Left cardiac atrium (tissue), 4 donors: Measurements from ENCODE around the gene ZNF747. TPM values are rescaled to one million over a fixed set of nuclear protein-coding genes. Genes with fewer than 3 reads are reported as not detected.
"Not testable (repeated sequence)": the region's sequence is repeated elsewhere in the genome, so short reads cannot be mapped to it uniquely, and the experiment has no call there.

Source experiments
- ATAC-seq, 2 donors: fragments of 200-7000 bp; cut with Tn5 transposase; one replicate each; pipeline ENCODE4 v1.9.1; 2020; ENCODE audit warnings: mild to moderate bottlenecking in 2 of 2, moderate library complexity in 2 of 2
- DNase-seq: peaks from one replicate; pipeline ENCODE4 v3.0.0-alpha.2; 2020
- intact Hi-C, 2 donors: fragments of 100-400 bp; cut with DNase I; formaldehyde crosslinking; loops; one replicate each; pipeline versions ENCODE4 v1.14.1 to v1.15.1; 2022 to 2023
- total RNA-seq, 2 donors: library from RNA; stranded (reverse); fragmentation: NEBNext Ultra II Directional; extraction: Animal tissue kit (Norgen Biotek cat#: 25700); gene quantifications; one replicate each; pipeline ENCODE4 v1.2.1, GENCODE V29; 2021
- donor health status: DM: no; HTN: yes; CAD: no.
- donor health status: DM: no; HTN: yes; CAD: no; lungs with severe emphysema.
- donor health status: DM: yes; HTN: yes; CAD: no.
- donor health status: Dilated cardiomyopathy.

Gene ZNF747
- total RNA-seq, 2 donors from 2014 or later: 8.0 to 8.2 TPM

DNA sequence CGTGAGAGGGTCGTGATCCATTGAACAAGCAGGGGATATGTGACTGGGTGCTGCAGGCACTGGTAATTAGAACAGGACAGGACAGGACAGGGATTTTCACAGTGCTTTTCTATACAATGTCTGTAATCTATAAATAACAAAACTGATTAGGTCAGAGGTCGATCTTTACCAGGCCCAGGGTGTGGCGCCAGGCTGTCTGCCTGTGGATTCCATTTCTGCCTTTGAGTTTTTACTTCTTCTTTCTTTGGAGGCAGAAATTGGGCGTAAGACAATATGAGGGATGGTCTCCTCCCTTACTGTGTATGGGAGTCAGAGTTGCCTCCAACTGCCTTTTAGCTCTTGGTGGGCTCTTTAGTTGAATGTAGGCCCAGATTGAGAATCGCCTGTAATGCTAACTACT, 25.0 kb upstream of the ZNF747 start:
- no peak for DNase-seq
- intact Hi-C loops: loop anchor here in 1 of 2 donors (2.0 kb wide), 1 partner anchor 25 kb away; the partner anchor contains the start of gene ZNF747
- ATAC-seq: no peak

DNA sequence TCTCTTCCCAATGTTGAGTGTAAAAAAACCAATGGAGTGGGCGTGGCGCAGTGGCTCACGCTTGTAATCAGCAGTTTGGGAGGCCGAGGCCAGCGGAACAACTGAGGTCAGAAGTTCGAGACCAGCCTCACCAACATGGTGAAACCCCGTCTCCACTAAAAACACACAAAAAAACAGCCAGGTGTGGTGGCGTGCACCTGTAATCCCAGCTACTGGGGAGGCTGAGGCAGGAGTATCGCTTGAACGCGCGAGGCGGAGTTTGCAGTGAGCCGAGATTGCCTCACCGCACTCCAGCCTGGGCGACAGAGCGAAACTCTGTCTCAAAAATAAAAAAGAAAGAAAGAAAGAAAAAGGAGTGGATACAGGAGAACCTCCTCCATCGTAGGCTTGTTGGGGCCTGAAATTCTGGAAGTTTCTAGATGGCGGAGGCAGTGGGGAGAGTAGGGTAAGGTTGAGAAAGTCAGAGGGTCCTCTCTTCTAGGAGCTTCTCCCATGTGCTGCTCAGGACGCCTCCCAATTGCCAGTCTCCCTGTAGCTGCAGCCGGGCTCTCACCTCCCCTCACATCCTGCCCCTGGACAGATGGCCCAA, 24.2 kb upstream of the ZNF747 start:
- intact Hi-C loops: loop anchor here in 1 of 2 donors (1.0 to 2.0 kb wide), 2 partner anchors 24 to 26 kb away; partner anchors contain the start of genes ZNF747 and ZNF785
- DNase-seq (no peak), ATAC-seq (no peak)

DNA sequence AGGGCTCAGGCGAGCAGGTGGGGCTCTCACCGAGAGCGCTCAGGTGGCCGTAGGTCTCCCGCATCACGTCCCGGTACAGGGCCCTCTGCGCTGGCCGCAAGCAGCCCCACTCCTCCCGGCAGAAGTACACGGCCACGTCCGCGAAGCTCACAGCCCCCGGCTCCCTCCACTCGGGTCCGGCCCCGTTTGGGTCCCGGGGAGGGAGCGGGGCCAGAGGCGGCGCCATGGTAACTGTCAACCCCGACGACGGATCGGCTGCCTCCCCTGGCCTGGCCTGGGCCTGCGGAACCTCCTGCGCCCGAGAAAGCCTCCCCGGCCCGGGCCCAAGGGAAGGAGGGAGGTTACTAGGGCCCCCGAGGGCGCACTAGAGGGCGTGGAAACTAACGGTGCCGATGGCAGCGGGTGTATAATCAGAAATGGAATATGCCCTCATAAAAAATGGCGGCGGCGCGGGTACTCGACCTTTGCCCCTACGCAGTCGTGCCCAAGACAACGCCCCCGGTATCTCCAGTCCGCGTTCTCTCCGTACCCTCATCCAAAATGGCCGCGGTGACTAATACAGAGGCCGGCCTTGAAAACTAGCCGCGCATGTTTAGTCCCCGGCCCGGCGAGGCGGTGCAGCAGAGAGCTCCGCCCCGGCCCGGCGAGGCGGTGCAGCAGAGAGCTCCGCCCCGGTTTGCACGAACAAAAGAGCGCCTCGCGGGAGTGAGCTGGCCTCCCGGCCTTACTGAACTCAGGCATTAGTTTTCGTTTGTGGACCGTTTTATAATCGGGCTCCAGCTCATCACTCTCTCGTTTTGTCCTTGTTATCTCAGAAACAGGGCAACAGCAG, 23.5 kb upstream of the ZNF747 start, which contains the start of gene ZNF764:
Gene ZNF764 (minus strand): TSS at position 418 of the 832 bp plus-strand sequence. CDS start 192 bp downstream, at position 226.
- intact Hi-C loops: loop anchor here in 1 of 2 donors (1.0 to 2.0 kb wide), 2 partner anchors 23 to 27 kb away; partner anchors contain the start of genes ZNF747 and ZNF785
- DNase-seq (peak; percentile 98), ATAC-seq (peak; percentile 97)

DNA sequence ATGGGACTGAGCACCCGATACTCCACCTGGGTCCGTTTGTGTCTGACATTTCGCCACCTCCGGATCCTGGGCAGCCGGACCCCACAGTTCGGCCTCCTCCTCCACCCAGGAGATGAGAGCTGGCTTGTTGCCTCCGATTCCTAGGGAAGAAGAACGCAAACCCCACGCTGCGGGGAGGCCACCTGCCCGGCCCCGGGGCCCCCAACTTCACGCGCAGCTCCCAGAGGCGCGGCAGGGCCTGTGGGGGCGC, 23.0 kb upstream of the ZNF747 start:
- intact Hi-C loops: no loop called here
- no peak for DNase-seq
- ATAC-seq: peak in 1 of 2 donors; percentile 1

DNA sequence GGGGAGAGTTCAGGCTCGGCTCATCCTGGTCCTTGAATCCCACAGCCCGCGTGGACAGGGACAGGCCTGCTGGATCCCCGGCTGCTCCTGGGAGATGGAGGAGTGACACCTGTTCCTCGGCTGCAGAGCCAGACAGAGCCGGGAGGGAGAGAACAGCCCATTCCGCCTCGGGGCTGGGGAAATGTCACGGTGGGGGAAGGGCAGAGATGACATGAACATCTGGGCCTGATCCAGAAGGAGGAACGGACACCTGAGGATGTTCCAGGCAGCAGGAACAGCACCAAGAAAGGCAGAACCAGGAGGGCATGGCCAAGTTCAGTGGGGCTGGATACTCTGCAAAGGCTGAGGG, 21.4 kb upstream of the ZNF747 start:
- DNase-seq (no peak), ATAC-seq (no peak)
- intact Hi-C loops: no loop called here

DNA sequence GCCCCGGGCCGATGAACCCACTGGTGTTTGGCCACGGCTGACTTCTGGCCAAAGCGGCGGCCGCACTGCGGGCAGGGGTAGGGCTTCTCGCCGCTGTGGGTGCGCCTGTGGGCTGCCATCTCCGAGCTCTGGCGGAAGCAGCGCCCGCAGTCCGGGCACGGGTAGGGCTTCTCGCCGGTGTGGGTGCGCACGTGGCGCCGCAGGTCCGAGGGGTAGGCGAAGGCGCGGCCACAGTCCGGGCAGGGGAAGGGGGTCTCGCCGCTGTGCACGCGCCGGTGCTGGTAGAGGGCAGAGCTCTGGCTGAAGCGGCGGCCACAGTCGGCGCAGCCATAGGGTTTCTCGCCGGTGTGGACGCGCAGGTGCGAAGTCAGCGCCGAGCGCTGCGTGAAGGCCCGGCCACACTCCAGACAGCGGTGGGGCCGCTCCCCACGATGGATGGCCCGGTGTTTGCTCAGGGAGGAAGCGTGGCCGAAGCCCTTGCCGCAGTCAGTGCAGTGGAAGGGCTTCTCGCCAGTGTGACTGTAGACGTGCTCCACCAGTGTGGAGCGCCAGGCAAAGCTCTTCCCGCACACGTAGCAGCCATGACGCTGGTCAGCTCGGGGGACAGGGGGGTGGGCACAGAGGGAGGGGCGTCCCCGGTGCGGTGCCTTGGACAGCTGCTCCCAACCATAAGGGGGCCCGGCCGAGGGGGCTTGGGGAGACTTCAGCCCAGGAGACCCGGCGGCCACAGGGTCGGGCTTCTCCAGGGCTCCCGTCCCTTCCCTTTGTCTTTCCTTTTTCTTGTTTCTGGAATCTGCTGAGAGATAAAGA, 20.9 kb upstream of the ZNF747 start:
- intact Hi-C loops: no loop called here
- DNase-seq (no peak), ATAC-seq (no peak)

DNA sequence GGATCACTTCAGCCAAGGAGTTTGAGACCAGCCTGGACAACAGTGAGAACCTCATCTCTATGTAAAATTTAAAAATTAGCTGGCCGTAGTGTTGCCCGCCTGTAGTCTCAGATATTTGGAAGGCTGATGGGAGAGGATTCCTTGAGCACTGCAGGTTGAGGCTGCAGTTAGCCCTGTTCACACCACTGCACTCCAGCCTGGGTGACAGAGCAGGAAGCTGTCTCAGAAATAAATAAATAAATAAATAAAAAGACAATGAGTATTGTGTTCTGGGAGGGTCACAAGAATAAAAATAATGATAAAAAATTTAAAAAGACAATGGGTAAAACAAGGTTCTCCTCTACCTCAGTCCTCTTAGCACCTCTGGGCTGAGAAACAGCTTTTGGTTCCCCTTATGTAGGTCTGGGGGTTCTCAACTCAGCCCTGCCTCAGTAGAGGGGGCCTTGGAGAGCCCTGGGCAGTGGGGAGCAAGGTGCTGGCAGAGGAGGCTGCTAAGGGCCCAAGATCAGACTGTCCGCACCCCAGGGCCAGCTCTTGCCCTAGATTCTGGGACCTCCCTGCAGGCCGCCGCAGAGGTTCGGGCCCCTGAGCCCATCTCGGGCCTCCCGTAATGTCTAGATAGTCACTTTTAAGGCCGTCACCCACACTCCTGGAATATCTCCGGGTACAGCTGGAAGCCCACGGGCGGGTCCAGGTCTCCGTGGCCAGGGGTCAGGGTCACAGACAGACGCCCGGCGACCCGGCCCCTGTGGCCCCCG, 20.1 kb upstream of the ZNF747 start:
- intact Hi-C loops: no loop called here
- DNase-seq (no peak), ATAC-seq (no peak)

DNA sequence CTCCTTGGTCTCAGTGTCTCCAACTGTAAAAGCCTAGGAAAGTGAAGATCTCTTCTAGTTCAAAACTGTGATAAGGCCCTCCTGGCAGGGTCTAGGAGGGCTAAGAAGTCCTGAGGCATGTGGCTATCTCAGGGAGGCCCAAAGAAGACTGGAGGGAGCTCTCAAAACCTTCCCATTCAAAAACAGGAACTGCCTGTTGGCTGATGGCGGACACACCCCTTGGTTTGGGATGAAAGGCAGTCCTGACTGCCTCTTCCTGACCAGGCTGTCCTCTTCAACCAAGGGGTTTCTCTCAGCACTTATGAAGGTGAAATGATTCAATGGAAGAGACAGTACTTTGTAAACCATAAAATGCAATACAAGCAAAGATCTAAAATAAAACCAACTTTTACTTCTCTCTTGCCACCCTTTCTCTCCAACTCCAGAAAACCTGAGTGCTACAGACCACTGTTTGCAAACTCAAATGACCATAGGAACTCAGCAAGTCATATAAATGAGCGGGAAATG, 18.8 kb upstream of the ZNF747 start:
- DNase-seq (no peak), ATAC-seq (no peak)
- intact Hi-C loops: no loop called here

DNA sequence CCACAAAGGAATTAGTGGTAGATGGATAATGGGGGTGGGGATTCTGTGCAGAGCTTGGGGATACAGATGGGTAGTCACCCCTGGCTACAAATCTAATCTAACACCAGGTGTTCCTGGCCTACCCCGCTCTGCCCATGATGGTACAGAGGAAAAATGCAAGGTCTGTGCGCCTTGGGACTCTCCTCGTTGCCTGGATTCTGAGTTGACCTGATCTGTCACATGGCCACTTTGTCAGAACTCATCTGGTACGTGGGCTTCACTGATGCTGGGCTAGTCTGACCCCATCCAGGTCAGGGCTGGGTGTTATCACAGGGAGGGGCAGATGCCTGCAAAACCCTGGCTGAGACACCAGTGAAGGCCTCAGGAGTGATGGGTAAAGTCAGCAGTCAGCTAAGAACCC, 18.3 kb upstream of the ZNF747 start:
- intact Hi-C loops: no loop called here
- DNase-seq (no peak), ATAC-seq (no peak)

DNA sequence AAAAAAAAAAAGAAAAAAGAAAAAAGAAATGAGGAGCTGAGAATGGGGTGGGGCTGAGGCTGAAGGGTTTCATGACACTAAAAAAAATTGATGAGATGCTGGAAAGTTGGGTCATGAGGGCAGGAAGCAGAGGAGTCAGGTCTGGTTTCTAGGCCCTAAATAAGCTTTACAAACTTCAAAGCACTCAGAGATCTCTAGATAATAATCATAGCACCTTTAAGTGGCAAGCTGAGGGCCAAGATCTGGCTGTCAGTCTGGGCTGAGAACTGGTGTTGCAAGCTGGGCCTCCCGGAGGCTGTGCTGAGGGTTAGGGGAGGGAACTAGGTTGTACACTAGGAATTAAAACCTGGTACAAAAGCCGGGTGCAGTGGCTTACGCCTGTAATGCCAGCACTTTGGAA, 17.1 kb upstream of the ZNF747 start:
- intact Hi-C loops: no loop called here
- DNase-seq (no peak), ATAC-seq (peak in 1 of 2 donors; percentile 12)

DNA sequence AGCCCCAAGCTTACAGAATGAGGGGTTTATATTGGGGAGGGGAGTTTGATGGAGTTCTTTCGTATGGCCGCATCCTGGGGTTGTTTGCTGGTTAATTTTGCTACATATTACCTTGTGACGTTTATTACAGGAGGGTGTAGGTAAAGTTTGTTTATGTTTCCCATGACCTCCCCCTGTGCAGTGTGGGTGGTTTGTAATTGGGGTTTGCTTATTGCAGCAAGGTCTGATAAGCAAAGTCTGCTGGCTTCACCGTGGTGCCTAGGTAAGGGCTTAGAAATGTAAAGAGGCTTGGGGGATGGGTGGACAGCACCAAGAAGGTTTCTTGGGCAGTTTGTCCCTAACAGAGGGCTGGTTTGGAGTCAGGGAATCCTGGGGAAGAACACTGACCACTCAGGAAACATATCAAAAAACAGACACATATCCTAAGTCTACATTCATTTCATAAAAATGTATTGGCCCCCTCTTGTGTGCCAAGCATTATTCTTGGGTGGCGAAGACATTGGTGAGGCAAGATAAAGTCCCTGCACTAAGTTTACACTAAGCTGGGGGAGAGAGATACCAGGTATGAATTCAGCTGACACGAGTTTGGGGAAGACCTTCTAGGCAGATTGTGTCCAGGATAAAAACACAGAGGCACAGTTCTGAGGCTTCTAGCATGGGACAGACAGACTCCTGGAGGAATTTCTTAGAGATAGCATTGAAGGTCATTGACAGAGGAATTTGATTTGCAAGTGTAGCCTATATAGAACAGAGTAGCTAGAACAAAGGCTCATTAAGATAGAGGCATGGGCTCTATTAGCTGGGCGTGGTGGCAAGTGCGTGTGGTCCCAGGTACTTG, 14.0 kb upstream of the ZNF747 start:
- no peak for DNase-seq
- ATAC-seq: no peak
- intact Hi-C loops: no loop called here

DNA sequence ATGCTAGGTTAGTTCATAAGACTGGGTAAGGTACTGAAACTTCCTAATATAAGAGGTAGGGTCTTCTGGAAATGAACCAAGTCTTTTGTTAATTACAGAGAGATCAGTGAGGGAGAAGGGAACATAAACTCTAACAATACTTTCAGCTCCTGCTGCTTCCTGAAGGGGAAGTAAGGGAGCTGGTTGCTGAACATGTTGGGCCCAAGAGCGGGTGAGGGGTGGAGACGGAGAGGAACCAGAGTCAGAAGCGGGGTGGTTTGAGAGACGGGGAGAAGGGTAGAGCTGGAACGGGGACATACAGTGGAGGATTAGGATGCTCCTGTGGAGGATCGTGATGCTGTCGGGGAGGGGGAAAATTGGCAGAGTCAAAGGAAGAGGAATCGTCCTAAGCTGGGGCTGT, 11.5 kb upstream of the ZNF747 start:
- intact Hi-C loops: no loop called here
- DNase-seq: no peak
- ATAC-seq: no peak

DNA sequence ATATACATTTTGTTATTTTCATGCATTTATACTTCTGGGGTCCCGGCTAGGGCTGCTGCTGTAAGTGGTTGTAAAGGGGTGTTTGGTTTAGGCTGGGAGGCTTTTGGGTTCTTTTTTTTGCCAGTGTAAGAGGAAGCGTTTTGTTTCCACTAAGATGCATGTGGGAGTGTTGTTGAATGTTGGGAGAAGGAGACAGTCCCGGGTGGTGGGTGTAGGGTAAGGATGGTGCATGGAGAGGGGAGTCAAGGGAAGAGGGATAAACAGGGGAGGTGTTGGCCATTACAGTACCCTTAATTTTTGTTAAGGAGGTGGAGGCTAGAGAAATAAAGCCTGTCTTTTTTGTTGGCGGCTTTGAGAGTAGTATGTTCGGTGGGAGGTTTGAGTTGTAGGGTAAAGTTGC, 8.4 kb upstream of the ZNF747 start:
- no peak for DNase-seq
- intact Hi-C loops: no loop called here
- ATAC-seq: no peak

DNA sequence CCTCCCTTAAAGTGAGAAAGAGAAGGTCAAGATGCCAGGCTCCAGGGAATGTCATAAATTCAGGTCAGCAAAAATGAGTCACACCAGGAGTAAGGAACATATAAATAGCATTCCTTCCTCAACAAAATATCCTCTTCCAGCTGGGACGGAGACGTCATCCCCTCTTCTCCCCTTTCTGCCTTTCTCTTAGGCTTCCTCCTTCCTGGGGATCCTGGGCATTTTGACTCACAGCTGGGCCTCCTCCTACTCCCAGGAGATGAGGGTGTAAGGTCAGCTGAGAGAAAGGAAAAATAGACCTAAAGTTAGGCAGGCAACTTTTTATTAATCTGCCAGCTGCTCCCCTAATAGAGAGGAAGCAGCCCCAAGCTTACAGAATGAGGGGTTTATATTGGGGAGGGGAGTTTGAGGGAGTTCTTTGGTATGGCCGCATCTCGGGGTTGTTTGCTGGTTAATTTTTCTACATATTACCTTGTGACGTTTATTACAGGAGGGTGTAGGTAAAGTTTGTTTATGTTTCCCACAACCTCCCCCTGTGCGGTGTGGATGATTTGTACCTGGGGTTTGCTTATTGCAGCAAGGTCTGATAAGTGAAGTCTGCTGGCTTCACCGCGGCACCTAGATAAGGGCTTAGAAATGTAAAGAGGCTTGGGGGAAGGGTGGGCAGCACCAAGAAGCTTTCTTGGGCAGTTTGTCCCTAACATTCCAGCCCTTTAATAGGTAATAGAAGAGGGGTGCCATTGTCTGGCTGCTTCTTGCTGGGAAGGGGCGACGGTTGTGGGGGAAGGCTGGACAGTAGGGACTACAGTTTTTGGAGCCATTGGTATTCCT, 7.1 kb upstream of the ZNF747 start:
- ATAC-seq (peak in 1 of 2 donors; percentile 13), DNase-seq (no peak)
- intact Hi-C loops: no loop called here

DNA sequence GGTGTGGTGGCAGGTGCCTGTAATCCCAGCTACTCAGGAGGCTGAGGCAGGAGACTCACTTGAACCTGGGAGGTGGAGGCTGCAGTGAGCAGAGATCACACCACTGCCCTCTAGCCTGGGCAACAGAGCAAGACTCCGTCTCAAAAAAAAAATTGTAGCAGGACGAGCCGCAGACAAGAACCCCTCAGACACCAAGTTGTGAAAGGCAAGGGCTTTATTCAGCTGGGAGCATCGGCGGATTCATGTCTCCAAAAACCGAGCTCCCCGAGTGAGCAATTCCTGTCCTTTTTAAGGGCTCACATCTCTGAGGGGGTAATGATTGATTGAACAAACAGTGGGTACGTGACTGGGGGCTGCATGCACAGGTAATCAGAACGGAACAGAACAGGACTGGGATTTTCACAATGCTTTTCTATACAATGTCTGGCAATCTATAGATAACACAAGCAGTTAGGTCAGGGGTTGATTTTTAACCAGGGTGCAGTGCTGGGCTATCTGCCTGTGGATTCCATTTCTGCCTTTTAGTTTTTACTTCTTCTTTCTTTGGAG, 6.3 kb upstream of the ZNF747 start:
- DNase-seq, ATAC-seq, intact Hi-C loops: not testable (repeated sequence)

DNA sequence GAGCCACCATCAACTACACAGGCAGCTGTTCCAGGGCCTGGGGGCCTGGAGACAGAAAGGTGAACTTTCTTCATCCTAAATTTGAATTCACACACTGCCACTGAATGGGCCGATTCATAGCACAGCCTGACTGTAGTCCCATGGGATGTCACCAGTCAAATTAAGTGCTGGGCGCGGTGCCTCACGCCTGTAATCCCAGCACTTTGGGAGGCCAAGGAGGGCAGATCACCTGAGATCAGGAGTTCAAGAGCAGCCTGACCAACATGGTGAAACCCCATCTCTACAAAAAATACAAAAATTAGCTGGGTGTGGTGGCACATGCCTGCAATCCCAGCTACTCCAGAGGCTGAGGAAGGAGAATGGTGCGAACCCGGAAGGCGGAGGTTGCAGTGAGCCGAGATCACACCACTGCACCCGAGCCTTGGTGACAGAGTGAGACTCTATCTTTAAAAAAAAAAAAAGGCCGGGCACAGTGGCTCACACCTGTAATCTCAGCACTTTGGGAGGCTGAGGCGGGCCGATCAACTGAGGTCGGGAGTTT, 5.4 kb upstream of the ZNF747 start:
- intact Hi-C loops, ATAC-seq, DNase-seq: not testable (repeated sequence)
